IPS-18a (cell line): ENCODE data around the gene TMEM9B.

Experiments
- H3K27ac ChIP-seq: one replicate; pipeline ENCODE4 v1.5.1; 2013; ENCODE audit warnings: low read length
- H3K27me3 ChIP-seq: one replicate; pipeline ENCODE4 v1.6.1; 2013; ENCODE audit warnings: mild to moderate bottlenecking, low read length; ENCODE audit not compliant: control insufficient read depth, insufficient read depth
- H3K36me3 ChIP-seq: one replicate; pipeline ENCODE4 v1.6.1; 2013; ENCODE audit warnings: low read depth, low read length; ENCODE audit not compliant: control insufficient read depth
- H3K4me1 ChIP-seq: one replicate; pipeline ENCODE4 v1.6.1; 2013; ENCODE audit warnings: low read depth, low read length; ENCODE audit not compliant: control insufficient read depth
- H3K4me3 ChIP-seq: one replicate; pipeline ENCODE4 v1.5.1; 2013; ENCODE audit warnings: low read length
- H3K9ac ChIP-seq: one replicate; pipeline ENCODE4 v1.6.1; 2013; ENCODE audit warnings: mild to moderate bottlenecking, low read length, moderate library complexity
- H3K9me3 ChIP-seq: one replicate; pipeline ENCODE4 v1.6.1; 2013; ENCODE audit warnings: low read depth, low read length; ENCODE audit not compliant: control insufficient read depth

TMEM9B gene

GRCh38 chr11:8899119-8899753, 65.0 kb downstream of the TMEM9B start:
- Histone ChIP-seq H3K27me3 (no peaks in the 10 kb centered on the region), H3K9me3 (peaks cover 5% of the 10 kb centered on the region)

More at GRCh38 chr11:8899119-8899753, 65.0 kb downstream of the TMEM9B start:
- no peak overlapping the region for H3K4me3 ChIP-seq
- no peaks in the 10 kb centered on the region for H3K4me1 ChIP-seq
- no peaks in the 10 kb centered on the region for H3K36me3 ChIP-seq
- H3K27ac ChIP-seq: no peak overlapping the region
- no peak overlapping the region for H3K9ac ChIP-seq
